PC-3 (cell line): ENCODE measurements around the gene FFAR1.

Experiments used
- EZH2 ChIP-seq: fragments of 300-600 bp; sonication (generic); IDR thresholded peaks from one replicate; pipeline ENCODE4 v1.6.1; 2017; ENCODE audit warnings: antibody characterized with exemption, mild to moderate bottlenecking, low read length; ENCODE audit not compliant: unreplicated experiment
- EZH2phosphoT487 ChIP-seq: fragments of 300-600 bp; sonication (generic); IDR thresholded peaks from 2 replicates; pipeline ENCODE4 v1.6.1; 2018; ENCODE audit warnings: mild to moderate bottlenecking, antibody characterized with exemption, low read length, borderline replicate concordance
- TF ChIP-seq, protein P1 (sequence below): fragments of 300-600 bp; sonication (generic); conservative IDR thresholded peaks from 2 replicates; pipeline ENCODE4 v1.5.1; 2017; ENCODE audit warnings: antibody characterized with exemption, low read depth, mild to moderate bottlenecking, low read length

DNA sequence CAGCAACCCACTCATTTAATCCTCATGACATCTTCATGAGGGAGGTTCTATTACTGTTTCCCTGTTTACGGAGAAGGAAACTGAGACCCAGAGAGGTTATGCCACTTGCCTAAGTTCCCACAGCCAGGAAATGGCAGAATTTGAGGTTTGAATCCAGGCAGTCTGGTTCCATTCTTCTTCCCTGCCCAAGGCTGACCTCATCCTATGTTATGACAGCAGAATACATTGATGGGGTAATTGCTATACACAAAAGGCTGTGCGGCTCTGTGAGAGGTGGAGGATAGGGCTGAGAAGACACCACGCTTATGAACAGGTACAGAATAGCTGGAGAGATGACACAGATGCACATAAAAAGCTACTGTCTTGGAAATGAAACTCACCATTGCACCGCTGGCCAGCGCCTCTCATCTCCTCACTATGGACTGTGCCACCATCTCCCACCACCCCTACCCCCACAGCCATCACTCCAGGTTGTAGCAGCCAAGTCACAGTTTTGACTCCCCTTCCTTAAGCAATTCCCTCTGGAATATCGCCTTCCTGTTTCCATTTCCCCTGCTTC lies 44.3 kb upstream of the FFAR1 start:
- TF ChIP-seq, protein P1, sequence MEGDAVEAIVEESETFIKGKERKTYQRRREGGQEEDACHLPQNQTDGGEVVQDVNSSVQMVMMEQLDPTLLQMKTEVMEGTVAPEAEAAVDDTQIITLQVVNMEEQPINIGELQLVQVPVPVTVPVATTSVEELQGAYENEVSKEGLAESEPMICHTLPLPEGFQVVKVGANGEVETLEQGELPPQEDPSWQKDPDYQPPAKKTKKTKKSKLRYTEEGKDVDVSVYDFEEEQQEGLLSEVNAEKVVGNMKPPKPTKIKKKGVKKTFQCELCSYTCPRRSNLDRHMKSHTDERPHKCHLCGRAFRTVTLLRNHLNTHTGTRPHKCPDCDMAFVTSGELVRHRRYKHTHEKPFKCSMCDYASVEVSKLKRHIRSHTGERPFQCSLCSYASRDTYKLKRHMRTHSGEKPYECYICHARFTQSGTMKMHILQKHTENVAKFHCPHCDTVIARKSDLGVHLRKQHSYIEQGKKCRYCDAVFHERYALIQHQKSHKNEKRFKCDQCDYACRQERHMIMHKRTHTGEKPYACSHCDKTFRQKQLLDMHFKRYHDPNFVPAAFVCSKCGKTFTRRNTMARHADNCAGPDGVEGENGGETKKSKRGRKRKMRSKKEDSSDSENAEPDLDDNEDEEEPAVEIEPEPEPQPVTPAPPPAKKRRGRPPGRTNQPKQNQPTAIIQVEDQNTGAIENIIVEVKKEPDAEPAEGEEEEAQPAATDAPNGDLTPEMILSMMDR, result no peak
- TF ChIP-seq EZH2, result no peak
- no peak for TF ChIP-seq EZH2phosphoT487
